ENCODE data around the gene FKBP6.
"Not testable (repeated sequence)": the region's sequence is repeated elsewhere in the genome, so short reads cannot be mapped to it uniquely, and the experiment has no call there.

Gene FKBP6

GRCh38 chr7:73327922-73328321 is at the start of gene FKBP6, which contains the start of gene TRIM50:
TSS of gene FKBP6 (plus strand) at chr7:73328161. CDS start at chr7:73328429, 268 bp downstream.
TSS of gene TRIM50 (minus strand) at chr7:73328082. CDS start at chr7:73324787, 3,295 bp downstream.
- DNase-seq (ENCODE audit: low read depth) = not testable (repeated sequence)

GRCh38 chr7:73297235-73297634 is 30.7 kb upstream of the FKBP6 start:
- DNase-seq (ENCODE audit: low read depth) = not testable (repeated sequence)

- not testable (repeated sequence) for DNase-seq (ENCODE audit: low read depth)
Observed at GRCh38 chr7:73297706-73298105, 30.3 kb upstream of the FKBP6 start.

- not testable (repeated sequence) for DNase-seq (ENCODE audit: low read depth)
Observed at GRCh38 chr7:73299812-73300211, 28.1 kb upstream of the FKBP6 start.

DNA sequence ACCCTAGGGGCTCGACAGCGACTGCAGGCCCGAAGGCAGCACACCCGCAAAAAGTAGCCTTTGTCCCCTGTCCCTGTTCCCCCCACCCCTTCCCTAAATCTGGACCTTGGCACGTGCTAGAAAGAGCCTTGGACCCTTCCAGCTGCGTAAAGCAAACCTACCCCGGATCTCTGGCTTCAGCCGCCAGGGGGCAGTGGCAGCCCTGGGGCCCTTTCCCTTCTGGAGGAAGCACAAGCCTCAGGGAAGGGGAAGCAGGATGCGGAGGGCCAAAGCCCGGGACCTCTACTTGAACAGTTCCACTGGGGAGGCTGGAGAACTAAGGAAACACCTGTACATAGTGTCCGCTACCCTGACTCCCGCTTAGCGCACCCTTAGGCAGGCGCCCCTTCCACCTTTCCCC is 26.9 kb upstream of the FKBP6 start:
- not testable (repeated sequence) for DNase-seq (ENCODE audit: low read depth)

DNA sequence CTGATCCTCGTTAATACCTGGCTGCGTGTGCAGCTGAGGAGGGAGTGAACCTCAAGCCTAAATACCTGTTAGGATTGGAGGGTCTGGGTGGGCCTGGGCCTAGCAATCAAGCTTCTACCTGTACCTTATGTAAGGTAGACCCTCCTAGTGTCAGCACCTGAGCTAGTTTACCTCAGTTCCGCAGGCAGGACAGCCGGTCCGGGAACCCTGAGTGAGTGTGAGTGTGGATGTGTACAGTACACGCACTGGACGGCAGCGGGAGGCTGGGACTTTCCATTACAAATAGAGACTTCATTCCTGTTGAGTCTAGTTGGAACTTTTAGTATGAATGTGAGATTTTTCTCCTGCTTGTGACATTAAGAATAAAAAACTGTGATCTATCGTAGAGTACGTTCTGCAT is 25.1 kb upstream of the FKBP6 start:
- DNase-seq (ENCODE audit: low read depth) = not testable (repeated sequence)

DNA sequence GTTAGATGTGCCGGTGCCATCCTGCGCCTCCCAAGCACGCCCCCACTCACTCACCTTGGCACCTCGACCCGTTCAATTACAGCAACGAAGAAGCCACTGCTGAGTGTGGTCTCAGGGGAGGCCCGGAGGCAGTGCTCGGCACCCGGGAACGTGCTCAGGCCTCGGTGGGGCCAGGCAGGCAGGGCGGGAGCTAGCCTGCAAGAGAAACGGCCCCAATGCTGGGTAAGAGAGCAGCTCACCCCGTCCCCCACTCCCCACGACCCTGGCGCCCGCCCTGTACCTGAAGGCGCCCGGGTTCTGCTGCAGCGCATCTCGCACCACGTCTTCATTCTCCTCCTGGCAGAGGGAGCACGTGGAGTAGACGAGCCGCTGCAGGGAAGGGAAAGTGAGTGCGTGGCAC is 24.4 kb upstream of the FKBP6 start:
- DNase-seq (ENCODE audit: low read depth) = no peak

- no peak for DNase-seq (ENCODE audit: low read depth)
Observed at GRCh38 chr7:73304071-73304470, 23.9 kb upstream of the FKBP6 start.

- DNase-seq (ENCODE audit: low read depth) = not testable (repeated sequence)
Observed at GRCh38 chr7:73304612-73305387, 23.2 kb upstream of the FKBP6 start.

DNA sequence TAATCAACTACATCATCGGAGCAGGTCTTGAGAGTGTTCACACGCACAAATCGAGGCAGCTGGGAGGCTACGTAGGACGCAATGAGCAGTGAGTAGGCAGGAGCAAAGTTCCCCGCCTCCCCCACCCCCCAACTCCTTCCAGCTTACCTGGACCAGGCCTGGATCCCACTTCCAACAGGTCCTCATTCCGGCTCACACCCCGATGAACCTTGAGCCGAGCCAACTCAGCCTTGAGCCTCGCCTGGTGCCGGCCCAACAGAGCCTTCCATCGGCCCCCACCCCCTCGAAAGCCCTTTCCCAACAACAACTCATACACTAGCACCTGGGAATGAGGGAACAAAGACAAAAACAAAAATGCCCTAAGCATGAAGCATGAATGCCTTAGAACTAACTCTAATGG is 20.5 kb upstream of the FKBP6 start:
- no peak for DNase-seq (ENCODE audit: low read depth)

DNA sequence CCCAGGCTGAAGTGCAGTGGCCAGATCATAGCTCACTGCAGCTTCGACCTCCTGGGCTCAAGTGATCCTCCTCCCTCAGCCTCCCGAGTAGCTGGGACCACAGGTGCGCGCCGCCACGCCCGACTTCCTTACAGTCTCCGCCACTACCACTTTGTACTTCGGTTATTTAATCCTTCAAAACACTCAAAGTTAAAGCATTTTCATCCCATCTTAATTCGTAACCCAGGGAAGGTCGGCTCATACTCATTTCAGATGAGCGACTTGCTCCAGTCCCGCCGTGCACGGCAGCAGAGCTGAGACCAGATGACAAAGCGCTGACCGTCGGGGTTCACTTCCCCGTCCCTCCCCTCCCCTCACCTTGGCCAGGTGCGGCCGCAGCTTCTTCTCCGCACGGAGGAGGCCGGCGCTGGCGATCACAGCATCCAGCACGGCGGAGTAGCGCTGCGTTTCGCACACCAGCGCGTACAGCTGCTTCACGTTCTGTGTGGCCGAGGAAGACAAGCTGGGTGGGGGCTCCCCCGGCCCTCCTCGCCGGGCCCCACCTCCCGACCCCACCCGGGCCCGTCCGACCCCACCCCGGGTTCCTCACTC is 19.8 kb upstream of the FKBP6 start:
- no peak for DNase-seq (ENCODE audit: low read depth)

GRCh38 chr7:73308665-73309214 is 19.2 kb upstream of the FKBP6 start, which contains the start of gene NSUN5:
TSS of gene NSUN5 (minus strand) at chr7:73308826. CDS start at chr7:73308790, 36 bp downstream.
- DNase-seq (ENCODE audit: low read depth) = peak; percentile 84

- DNase-seq (ENCODE audit: low read depth) = not testable (repeated sequence)
Observed at GRCh38 chr7:73311421-73311820, 16.5 kb upstream of the FKBP6 start.

DNA sequence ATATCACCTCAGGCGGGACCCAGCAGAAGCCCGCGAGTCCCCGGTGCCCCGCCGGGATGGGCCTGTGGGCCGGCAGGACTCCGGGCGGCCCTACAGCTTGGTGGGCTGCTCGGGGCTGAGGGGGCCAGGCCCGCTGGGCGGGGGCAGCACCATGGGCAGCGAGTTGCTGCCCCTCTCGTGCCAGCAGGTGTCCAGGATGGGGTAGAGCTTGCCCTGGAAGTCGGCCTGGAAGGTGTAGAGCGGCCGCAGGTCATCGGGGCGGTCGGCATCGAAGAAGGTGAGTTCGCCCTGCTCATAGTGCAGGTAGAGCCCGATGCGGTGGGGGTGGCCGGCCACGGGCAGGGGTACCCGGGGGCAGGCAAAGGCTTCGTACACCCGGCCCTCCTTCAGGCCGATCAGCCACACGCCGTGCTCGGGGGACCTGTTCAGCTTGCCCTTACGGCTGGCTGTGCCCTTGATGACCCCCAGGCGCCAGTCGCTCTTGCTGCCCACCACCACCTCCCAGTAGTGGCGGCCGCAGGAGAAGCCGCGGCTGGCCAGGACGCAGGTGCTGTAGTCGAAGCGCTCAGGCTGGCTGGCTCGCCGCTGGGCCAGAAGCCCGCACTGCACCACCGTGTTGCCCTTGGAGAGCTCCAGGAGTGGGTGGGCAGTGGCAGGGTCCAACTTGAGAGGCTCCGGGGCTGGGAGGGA is 15.0 kb upstream of the FKBP6 start:
- no peak for DNase-seq (ENCODE audit: low read depth)

GRCh38 chr7:73313521-73313906 is 14.4 kb upstream of the FKBP6 start:
- DNase-seq (ENCODE audit: low read depth) = no peak

GRCh38 chr7:73314271-73314670 is 13.7 kb upstream of the FKBP6 start:
- DNase-seq (ENCODE audit: low read depth) = no peak

DNA sequence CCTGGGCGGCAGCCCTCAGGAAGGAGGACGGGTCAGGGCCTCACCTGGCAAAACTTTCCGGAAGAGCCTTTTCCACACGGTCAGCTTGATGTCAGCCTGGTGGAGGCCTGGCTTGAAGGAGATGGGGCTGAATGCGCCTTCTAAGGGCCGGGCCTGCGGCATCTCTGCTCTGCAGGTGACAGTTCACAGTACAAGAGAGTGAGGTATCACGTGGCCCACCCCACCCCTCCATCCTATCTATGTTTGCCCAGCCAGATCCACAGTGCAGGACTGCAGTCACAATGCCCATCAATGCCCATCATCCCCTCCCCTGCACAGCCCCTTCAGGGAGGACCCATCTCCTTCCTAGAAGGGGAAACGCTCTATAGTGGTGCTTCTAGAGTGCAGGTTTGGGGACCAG is 11.4 kb upstream of the FKBP6 start:
- DNase-seq (ENCODE audit: low read depth) = no peak

- not testable (repeated sequence) for DNase-seq (ENCODE audit: low read depth)
Observed at GRCh38 chr7:73318656-73319204, 9.2 kb upstream of the FKBP6 start.

DNA sequence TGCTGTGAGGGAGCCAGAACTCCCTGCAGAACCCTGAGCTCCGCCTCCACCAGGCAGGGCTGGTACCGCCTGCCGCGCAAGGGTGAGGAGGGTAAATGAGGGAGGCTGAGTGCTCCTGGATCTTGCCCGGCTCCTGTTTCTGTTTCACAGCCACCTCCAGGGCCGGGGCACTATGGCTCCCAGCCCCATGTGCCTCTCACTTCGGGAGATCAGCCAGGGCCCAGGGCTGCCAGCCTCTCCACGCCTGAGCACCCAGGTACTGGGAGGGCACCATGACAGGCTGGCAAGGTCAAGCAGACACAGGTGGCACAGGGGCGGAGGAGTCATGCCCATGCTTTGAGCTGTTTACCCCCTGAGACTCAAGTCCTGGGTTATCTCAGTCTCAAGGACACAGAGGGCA is 8.4 kb upstream of the FKBP6 start:
- DNase-seq (ENCODE audit: low read depth) = not testable (repeated sequence)

DNA sequence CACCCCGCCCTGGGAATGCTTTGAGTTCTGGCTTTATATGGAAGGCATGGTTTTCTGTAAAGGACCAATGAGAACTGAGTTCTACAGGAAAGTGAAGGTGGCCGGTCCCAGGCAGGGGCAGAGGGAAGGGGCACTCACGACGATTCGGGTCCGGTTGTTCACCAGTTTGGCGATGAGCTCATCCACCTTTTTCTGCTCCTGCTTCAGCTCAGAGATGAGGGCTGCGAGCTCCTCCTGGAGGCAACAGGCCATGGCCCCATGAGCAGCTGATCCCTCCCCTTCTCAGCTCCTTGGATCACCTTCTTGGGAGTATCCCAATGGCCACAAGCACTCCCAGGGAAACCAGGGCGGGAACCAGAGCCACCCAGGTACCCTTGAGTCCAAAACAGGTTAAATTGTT is 8.0 kb upstream of the FKBP6 start:
- not testable (repeated sequence) for DNase-seq (ENCODE audit: low read depth)

- DNase-seq (ENCODE audit: low read depth) = not testable (repeated sequence)
Observed at GRCh38 chr7:73323434-73324080, 4.4 kb upstream of the FKBP6 start.

Measured in stimulated activated CD4-positive, alpha-beta T cell treated with anti-CD3 and anti-CD28 coated beads, Interleukin-2, amount 100 ng/mL, for 4 hours (primary cell).